Hypothalamus (tissue), 51 donors: ENCODE measurements around the gene ATXN10.

Source experiments
- DNase-seq, 51 donors: peaks; one replicate each; lab custom pipeline; 2025; lab: John Stamatoyannopoulos, UW

The ATXN10 gene

DNA sequence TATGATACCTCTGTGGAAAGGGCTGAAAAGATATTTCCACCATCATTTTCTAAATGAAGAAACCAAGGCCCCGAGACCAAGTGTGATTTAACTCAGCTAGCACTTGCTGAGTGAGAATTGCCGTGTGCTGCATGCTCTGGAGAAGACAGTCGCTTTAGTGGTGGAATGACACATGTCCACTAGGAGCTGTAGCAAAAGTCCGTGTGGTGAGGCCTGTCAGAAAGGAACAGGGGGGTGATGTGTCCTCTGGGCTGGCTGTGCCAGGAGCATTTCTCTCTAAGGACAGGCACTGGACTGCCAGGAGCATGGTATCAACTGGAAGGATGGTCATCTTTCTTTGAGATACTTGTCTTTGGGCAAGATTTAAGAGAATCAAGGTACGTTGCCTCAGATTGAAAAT, 72.8 kb downstream of the ATXN10 start:
- DNase-seq, result no peak

GRCh38 chr22:45750626-45751025, 79.0 kb downstream of the ATXN10 start:
- no peak for DNase-seq

GRCh38 chr22:45752036-45752435, 80.4 kb downstream of the ATXN10 start:
- DNase-seq, result no peak

DNA sequence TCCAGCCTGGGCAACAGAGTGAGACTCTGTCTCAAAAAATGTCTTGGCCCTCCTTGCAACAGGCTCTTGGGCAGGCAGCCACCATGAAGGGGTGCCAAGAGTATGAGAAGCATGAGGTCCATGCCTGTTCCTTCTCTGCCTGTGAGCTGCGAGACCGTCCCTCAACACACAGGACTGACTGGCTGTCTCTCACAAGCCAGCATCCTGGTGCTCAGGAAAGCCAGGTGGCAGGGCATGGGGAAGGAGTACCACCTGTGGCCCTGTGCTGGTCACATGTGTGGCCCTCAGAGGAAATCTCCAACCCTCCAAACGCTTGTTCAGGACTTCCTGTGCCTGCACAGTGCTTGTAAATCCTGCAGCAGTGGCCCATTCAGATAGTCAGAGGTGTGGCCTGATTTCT, 83.2 kb downstream of the ATXN10 start:
- no peak for DNase-seq

GRCh38 chr22:45756558-45756957, 84.9 kb downstream of the ATXN10 start:
- DNase-seq, result no peak

DNA sequence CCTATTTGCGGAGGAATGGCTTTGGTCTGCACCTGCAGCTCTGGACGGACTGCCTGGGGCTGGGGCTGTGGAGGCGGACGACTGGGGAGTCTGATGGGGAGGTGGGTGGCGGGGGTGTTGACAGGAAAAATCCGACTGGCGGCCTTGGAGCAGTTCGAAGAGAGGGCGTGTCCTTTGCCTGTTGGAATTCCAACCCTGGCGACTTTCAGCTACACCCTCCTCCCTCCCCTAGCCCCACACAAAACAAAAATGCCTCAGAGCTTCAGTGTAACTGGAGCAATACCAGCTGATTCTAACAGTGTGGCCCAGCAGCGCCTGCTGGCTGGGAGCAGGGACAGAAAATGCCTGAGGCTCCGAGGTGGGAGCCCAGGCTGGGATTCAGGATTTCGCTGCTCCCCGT, 85.4 kb downstream of the ATXN10 start:
- peak in 32 of 51 donors; percentile 4 to 57 (median 30) for DNase-seq

DNA sequence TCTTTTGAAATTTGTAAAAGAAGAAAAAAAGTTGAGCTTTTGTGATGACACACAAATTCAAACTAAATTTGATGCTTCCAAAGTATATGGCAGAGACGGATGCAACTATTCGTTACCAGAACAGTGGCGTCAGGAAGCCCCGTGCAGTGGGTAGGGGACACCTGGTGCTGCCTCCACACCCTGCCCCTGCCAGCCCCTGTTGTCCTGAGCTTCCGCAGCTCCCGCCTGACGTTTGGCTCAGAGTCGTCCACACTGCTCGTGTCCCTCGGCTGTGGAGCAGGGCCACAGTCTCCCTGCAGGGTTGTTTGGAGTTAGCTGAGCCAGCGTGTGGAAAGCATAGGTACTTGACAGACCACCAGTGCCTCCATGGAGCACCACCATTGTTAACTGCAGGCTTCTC, 86.3 kb downstream of the ATXN10 start:
- no peak for DNase-seq

GRCh38 chr22:45758603-45759002, 87.0 kb downstream of the ATXN10 start:
- no peak for DNase-seq

GRCh38 chr22:45760682-45761081, 89.0 kb downstream of the ATXN10 start:
- no peak for DNase-seq

DNA sequence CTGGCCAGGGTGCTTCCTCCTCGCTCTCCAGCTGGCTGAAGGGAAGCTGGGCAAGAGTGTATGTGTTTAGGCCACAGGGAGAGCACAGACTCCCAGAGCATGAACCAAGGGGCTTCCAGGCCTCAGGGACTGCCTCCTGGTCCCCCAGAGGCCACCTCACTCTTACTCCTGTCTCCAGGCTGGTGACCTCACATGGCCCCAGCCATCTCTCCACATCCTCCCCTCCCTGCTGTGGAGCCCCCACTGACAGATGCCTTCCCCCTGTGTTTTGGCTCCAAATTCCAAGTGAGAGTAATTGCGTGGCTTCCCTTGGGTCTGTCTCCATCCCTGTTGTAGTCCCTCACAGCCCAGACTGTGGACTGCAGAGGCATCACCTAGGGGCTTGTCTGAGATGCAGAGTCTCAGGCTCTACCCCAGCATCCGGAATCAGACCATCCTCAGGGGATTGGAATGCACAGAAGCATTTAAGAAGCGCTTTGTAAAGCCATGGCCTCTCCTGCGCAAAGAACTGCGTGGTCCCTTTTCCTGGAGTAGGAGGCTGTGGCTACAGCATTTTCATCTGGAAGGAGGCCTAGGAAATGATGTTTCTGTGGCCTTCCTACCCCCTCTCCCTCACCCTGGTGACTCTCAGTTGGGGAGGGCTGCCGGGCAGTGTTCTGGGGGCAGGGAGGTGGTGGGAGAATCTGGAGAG, 91.1 kb downstream of the ATXN10 start:
- DNase-seq, result no peak

- no peak for DNase-seq
These were observed 91.6 kb downstream of the ATXN10 start for GRCh38 chr22:45763236-45763624.

GRCh38 chr22:45768490-45768889, 96.9 kb downstream of the ATXN10 start:
- no peak for DNase-seq

DNA sequence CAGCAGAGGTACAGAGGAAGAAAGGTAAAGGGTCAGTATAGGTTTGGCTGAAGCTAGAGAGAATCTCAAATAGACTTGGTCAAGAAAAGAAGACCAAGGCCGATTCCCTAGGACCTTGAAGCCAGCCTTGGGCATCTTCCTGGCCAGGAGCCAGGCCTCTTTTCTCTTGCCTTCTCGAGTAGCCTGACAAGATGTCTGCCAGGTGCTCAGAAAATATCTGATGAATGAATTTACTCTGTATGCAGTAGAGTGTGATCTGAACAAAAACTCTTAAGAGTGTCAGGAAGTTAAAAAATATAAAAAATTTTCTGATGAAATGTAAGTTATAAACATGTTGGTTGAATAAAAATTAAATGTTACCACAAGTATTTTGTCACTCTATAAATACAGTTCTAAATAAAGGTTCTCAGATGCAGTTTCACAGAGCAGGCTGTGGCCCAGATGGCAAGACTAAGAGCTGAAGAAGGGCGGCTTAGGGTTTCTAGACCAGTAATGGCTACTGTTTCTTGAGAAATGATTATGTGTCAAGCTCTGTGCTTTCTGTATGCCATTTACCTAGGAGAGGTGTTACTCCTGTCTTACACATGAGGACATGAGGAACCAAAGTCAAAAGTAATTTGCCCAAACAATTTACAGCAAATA, 98.1 kb downstream of the ATXN10 start:
- DNase-seq, result no peak

- no peak for DNase-seq
These were observed 98.9 kb downstream of the ATXN10 start for GRCh38 chr22:45770506-45770905.

DNA sequence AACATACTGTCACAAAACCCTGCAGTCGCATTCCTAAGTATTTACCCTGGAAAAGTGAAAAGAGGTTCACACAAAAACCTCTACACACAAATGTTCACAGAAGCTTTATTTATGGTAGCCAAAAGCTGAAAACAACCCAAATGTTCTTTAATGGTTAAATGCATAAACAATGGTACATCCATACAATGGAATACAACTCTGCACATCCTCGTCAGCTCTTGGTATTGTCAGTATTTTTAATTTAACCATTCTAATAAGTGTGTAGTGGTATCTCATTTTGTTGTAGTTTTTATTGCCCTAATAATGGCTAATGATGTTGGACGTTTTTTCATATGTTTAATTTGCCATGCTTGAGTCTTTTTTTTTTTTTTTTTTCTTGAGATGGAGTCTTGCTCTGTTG, 99.4 kb downstream of the ATXN10 start:
- no peak for DNase-seq

DNA sequence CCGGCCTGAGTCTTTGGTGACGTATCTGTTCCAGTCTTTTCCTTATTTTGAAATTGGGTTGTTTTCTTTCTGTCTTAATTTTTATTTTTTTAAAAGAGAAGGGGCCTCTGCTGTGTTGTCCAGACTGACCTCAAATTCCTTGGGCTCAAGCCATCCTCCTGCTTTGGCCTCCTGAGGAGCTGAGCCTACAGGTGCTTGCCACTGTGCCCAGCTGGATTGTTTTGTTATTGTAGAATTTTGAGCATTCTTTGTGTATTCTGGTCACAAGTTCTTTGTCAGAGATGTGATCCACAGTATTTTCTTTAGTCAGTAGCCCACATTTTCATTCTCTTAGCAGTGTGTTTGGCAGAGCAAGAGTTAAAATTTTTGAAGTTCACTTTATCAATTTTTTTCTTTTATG, 100.1 kb downstream of the ATXN10 start:
- DNase-seq, result no peak

- DNase-seq, result no peak
These were observed 101.1 kb downstream of the ATXN10 start for GRCh38 chr22:45772743-45773142.

DNA sequence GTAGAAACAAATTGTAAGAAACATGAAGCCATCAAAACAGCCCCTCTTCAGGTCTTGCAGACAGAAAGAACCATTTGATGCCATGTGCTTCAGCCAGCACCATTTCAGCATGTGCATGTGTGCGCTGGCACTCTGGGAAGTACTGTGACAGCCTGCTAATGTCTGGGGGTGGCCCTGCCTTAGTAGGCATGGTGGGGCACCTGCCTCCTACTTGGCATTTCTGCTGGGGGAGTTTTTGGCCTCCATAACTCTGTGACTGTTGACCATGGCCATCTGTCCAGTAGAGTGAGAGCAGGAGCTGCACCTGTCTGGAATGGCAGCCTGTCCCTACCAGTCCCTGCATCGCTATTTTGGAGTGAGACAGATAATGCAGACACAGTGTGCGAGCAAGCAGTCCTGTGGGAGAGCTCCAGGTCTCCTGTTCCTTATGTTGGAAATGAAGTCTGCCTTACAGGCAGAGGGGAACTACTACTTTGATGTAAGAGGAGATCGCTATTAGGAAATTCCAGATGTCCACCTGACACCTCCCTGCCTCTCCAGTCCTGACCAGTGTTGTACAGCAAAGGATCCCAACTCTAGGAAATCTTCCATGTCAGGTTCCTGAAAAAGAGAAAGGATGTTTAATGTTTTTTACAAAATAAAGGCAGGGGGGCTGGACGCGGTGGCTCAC, 102.5 kb downstream of the ATXN10 start:
- no peak for DNase-seq

GRCh38 chr22:45775062-45775461, 103.4 kb downstream of the ATXN10 start:
- DNase-seq, result no peak

DNA sequence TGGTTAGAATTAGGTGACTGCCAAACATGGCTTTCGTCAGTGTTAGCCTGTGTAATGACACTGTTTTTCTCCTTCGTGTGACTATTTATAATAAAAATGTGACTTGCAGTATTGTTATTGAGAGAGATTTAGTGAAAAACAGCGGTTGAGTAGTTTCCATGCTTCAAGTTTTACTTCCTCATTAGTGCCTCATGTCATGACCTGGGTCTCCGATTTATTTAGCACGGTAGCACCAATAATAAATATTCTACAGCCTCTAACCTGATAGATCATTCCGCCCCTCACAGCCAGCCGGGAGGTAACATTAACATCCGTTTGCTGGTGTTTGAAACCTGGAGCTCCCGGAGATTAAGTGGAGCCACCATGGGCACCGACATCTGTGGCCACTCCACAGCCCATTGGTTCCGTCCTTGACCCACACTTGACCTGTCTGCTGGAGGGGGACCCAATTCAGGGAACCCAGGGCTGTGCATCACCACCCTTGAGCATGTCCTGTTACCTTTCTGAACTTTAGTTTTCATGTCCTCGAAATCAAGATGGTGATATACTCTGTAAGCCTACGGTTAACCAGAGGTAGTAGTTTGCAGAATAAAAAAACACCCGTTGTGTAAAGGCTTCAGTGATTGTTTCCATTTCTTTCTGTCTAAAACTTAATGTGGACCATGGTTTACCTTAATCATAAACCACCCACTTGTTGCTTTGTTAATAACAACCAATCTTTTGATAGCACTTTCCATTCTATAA, 104.1 kb downstream of the ATXN10 start:
- DNase-seq, result no peak

- no peak for DNase-seq
These were observed 104.6 kb downstream of the ATXN10 start for GRCh38 chr22:45776313-45776585.
